SKM-1 (cell line): ENCODE measurements around the gene AGMAT.
A peak's percentile ranks its signal among the peaks of the same experiment; 100 is the strongest.
"Not testable (repeated sequence)": the region's sequence is repeated elsewhere in the genome, so short reads cannot be mapped to it uniquely, and the experiment has no call there.

Experiments used
- DNase-seq: peaks from one replicate; lab custom pipeline; 2025; ENCODE audit not compliant: unreplicated experiment; lab: John Stamatoyannopoulos, UW

AGMAT gene

DNA sequence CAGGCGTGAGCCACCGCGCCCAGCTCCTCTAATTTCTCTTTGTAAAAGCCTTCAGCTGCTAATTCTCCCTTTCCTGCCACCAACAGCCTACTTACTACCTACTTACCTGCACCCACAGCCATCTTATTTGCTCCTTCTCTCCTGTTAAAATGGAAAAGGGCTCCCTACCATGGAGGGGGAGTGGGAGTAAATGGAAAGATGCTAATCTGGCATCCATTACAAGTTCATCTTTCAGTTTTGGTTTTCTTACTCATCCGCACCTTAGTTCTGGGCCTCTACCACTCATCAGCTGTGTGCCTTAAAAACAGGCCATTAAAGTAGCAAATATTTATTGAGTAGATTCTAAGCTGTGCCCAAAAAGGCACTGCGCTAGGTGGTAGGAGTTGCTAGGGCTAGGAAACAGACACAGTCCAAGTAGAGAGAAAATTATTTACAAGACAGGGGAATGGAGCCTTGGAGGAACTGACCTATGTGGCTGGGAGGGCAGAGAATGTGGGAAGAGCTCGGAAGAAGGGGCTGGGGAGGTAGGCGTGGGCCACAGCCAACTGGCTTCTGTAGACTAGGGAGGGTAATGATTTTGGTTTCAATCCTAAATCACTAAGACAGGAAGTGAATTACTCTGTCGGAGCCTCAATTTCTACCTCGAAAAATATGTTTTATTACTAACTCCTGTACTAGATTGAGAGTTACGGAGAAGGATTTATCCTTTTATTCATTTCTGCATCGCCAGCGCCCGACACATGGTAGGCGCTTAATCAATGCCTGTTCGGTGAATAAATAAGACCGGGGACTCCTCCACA is 31.7 kb upstream of the AGMAT start:
- no peak for DNase-seq

DNA sequence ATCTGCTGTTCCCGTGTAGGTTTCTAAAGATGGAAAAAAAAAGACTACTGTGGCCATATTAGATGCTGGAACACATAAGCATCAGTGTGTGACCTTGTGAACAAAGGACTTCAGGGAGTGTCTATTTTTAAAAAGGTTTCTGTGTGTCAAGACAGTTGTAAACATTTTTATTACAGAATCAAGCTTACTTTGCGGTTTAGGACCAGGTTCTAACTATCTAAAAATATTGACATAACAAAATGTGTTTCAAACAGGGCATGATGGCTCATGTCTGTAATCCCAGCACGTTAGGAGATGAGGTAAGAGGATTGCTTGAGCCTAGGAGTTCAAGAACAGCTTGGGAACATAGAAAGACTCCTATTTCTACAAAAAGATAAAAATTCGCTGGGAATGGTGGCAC is 25.3 kb upstream of the AGMAT start:
- DNase-seq: no peak

DNA sequence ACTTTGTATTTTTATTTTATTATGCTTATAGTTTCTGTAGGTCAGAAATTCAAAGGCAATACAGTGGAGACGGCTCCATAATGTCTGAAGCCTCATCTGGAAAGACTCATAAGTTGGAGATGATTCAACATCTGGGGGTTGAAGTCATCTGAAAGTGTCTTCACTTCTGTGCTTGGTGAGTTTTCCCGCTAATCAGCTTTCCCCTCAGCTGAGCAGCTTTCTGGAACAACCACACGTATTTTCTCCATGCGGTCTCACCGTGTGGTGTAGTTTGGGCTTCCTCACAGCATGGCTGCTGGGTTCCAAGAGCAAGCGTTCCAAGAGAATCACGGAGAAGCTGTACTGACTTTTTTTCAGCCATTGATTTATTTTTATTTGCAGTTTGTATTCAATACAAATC is 24.8 kb upstream of the AGMAT start:
- no peak for DNase-seq

DNA sequence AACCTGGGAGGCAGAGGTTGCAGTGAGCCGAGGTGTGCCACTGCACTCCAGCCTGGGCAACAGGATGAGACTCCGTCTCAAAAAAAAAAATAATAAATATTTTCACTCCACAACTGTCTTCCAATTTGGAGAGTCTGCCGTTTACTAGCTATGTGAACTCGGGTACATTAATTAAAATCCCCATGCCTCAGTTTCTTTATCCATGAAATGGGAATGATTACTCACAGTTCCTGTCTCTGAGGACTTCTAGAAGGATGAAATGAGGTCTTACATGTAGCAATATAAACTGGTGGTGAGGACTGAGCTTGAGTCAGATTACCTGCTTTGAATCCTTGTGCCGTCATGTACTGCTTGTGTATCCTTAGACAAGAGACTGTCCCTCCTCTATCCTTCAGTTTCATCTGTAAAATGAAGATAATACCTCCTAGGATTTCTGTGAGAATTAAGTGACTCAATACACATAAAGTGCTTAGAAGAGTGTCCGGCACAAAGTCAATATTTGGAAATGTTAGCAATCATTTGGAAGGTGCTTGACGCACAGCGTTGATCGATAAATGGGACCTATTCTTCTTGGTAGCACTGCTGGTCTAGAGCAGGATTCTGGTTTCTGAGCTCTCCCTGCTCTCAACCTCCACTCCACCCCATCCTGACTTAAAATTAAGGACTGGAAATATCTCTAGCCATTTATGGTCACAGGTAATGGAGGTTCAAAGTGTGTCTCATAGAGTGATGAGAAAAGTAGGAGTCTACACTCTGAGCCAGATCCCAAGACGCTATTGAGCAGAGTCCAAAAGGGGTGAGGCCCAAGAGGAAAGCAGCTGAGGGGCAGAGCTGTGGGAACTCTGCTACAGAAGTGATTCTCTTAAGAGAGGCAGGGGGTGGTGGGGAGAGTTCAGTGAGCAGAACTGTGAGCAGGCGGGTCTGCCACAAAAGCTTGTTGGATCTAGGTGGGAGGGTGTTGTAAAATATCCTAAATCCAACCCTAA is 20.8 kb upstream of the AGMAT start:
- DNase-seq: no peak

DNA sequence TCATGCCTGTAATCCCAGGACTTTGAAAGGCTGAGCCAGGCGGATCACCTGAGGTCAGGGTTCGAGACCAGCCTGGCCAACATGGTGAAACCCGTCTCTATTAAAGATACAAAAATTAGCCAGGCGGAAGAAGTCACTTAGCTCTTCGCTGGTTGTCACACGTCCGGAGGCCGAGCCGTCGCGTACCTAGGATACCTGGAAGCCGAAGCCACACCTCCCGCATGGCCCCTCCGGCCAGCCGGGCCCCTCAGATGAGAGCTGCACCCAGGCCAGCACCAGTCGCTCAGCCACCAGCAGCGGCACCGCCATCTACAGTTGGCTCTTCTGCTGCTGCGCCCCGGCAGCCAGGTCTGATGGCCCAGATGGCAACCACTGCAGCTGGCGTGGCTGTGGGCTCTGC is 19.5 kb upstream of the AGMAT start:
- not testable (repeated sequence) for DNase-seq

DNA sequence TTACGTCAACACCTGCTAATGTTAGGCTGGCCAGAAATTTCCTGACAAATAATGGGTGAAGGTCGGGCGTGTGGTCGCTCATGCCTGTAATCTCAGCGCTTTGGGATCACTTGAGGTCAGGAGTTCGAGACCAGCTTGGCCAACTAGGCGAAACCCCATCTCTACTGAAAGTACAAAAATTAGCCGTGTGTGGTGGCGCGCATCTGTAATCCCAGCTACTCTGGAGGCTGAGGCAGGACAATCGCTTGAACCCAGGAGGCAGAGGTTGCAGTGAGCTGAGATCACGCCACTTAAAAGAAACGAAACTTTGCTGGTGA is 19.1 kb upstream of the AGMAT start:
- not testable (repeated sequence) for DNase-seq

DNA sequence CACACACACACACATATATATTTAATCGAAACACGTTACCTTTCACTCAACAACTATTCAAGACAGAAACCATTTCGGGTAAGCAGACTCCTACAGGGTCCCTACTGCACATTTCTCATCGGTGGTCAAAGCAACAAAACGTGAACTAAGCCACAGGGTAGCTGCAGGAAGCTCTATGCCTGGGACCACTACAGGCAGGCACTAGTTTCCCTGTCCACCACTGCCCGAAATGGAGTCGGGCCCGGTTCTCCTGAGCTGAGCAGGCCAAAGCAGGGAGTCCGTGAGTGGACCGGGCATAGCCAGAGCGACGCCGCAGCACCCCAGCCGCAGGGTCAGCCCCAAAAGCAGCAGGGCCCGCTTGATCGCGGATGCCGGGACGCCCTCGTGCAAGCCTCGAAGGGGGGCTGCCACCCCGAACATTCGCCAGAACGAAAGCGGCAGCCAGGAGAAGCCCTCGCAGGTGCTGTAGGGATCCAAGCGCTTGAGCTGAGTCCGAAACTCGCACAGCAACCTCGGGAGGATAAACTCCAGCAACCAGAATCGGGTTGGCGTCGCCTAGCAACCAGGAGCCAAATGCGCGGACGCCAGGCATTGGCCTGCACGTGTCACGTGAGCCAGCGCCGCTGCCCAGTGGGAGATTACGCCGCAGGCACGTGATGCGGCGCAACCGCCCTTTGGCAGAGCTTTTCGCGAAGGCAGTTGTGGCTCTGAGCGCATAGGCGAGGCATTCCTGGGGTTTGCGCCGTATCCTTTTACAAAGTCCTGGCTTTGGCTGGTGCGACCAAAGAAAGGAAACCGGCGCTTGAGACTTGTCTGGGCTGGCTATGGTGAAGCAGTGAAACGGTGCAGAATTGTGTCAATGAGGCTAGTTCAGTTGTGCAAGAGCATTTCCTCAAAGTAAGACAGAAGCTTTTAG is 18.5 kb upstream of the AGMAT start:
- peak; percentile 91 for DNase-seq

DNA sequence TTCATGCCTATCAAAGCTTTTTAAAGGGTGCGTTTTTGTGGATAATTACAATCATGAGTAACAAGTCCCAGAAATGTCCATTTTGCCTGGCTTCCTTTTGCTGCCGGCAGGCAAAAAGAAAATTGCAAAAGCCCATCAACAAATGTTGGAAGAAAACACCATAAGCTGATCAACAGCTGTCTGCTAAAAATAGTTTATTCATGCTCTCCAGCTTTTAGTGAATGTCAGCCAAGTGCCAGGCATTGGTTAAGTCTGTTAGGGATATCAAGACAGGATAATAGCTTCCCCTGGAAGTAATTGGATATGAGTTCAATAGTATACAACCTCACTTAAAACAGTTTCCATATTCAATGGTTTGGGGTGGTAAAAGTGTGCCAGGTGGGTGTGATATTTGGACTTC is 13.6 kb upstream of the AGMAT start:
- DNase-seq: no peak

DNA sequence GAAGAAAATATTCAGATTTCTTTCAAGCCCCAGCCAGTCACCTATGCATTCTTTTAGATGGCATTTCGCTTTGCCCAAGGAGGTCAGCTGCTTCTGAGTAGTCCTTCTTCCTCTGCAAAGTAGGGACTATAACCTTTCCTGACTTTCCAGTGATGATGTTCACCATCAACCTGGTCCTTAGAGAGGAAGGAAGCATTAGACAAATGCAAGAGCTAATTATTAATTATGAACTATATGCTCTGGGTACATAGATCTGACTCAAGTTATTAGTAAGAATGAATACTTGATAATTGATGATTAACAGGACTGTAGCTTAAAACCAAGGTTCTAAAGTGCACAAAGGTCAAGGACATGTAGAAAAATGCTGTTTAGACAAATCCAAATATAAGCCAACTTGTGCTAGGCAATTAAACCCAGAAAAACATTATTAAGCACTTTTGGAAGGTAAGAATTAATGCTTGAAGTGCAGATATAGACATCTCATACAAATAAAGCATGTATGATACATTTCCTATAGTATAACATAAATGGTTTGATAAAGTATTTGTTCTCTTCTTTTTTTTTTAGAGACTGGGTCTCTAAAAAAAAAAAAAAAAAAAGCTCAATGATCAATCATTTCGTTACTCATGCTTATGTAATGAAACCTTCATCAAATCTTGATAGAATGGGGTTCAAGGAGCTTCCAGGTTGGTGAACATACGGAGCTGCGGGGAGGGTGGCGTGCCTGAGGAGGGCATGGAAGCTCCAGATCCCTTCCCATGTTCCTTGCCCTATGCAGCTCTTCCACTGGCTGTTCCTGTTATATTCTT is 11.2 kb upstream of the AGMAT start:
- DNase-seq: no peak

DNA sequence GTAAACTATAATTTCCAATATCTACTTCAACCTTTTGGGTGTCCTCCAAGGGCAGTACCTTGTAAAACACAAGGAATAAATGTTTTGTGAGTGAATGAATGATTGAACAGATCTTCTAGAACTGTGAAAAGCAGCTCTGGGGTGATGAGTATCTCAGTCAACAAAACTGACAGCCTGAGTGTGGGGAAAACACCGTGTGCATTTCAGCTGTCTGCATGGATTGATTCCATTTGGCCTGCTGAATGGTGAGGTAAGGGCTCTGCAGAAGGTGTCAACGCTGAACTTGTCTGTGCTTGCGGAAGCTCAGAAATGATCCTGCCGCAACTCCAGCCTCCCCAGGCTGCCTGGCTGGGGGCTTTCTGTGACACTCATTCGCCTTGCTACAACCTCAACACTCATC is 7.4 kb upstream of the AGMAT start:
- no peak for DNase-seq

DNA sequence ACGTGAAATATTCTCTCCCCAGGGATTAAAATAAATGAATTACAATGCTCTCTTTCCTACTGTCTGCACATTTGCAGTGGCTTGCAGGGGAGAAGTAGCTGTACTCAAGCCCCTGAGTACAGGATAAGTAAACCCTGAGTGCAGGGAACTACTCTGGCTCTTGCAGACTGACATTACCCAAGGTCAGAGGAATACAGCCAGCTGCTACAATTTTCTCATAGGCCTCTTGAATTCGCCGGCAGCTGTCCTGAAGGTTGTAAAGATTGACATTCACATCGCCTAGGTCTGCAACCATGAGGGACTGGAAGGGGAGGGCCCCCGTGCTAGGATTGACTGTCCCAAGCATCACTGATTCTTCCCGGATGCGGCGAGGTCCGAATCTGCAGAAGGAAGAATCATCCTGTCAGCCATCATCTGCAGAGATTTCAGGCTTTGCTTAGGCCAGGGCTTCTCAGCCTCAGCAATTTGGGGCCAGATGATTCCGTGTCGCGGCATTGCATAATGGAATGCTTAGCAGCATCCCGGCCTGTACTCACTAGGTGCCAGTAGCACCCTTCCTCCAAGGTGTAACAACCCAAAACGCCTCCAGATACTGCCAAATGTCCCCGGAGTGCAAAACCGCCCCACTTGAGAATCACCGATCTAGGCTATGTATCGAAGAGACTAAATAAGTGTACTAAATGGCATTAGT is 1.7 kb downstream of the AGMAT start:
- no peak for DNase-seq

DNA sequence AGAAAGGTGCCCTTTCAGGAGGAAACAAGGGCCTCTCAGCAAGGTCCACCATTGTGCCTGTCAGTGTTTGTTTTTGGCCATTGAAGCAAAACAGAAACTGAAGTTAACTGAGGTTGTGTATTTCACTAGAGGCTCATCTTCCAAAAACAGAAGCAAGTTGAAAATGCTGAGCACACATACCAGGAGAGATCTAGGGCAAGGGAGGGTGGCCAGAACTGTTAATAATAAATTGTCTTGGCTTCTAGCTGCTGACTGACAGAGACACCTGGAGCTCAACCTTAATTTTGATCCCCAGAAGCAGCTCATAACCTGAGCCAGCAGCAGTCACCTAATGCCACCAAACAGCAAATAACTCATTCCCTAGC is 5.2 kb downstream of the AGMAT start:
- DNase-seq: no peak

DNA sequence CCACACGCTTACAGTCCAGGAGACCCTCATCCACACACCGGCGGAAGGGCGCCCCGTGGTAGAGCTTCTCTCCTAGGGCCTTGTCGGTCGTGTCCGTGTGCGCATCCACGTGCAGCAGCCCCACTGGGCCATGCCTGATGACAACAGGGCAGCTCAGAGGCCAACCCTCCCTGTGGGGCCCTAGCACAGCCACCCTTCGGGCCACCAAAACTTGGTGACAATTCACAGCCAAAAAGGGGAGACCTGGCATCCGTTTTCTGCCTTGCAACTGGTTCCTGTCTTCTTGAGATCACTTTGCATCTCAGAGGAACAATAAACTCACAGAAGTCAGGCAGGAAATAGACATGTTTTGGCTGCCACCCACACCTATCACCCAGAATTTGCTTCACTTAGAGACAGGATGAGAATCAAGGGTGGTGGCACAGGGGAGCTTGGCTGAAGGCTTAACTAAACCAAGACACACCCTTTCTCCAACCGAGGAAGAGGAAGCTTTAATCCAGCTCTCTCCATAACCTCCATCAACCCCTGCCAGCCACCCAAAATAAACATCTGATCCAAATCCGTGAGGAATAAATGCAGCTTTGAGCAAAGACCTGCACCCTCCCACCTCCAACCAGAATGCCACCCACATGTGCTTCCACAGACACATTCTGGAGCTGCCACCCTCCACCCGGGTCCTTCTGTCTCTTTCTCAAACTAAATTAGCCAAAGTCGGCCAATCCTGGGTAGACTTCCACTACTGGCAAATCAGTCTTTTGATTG is 5.7 kb downstream of the AGMAT start:
- no peak for DNase-seq

DNA sequence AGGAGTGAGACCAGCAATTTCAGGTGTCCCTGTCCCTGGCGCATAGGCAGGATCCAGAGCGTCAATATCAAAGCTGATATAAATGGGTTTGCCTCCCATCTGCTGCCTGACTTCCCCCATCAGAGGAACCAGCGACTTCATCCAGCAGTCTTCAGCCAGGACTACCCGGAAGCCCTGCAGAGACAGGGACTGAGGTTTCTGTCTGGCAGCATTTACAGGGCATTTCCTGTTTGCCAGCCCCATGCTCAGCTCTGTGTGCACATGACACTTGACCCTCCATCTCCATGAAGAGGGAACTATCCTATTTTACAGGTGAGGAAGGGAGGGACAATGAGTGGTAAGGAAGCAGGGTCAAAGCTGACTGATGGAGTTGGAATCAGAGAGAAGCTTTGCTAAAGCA is 7.2 kb downstream of the AGMAT start:
- DNase-seq: no peak

DNA sequence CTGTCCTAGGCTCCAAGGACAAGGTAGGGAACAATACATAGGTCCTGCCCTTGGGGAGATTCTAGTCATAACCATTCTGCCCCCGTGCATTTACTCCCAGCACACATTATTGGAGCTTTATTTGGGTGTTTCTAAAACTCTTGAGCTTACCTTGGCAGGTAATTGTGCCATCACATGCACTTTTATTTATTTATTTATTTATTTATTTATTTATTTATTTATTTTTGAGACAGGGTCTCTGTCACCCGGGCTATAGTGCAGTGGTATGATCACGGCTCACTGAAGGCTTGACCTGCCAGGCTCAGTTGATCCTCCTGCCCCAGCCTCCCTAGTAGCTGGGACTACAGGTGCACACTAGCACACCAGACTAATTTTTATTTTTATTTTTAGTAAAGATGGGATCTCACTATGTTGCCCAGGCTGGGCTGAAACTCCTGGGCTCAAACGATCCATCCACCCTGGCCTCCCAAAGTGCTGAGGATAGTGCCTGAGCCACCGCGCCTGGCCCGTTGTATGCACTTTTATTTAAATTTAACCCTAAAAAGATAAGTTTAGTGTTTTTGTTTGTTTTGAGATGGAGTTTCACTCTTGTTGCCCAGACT is 9.2 kb downstream of the AGMAT start:
- DNase-seq: no peak

DNA sequence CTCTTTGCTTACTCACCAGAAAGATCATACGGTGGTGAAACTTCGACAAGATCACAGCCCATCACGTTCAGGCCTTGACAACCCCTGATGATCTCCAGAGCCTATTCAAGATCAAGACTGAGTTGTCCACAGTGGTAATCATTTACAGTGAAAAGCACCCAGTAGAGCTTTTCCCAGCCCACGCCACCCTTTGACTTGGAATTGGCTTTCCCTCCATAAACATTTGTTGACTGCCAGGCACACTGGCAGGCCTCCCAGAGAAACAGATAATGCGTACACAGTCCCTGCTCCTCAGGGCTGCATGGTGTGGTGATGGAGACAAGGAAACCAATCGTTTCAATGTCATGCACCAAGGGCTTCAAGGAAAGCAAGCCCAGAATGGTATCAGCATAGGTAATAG is 10.1 kb downstream of the AGMAT start:
- no peak for DNase-seq

DNA sequence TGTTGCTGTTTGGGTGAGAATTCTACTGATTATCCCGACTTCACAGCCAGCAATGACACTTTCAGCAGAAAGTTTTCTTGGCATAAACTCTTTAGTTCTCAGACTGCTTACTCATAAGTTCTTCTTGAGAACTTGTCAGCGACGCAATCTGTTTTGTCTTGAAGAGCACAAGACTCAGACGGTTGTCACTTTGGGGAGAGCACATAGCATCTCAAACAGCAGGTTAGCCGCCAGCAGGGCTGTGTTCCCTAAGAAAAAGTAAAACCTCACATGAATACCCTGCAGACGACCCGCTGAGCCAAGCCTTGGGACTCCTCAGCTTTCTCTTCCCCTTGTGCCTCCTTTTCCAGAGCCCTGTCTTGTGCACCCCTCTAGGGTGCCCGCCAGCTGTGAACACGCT is 11.4 kb downstream of the AGMAT start:
- DNase-seq: no peak

DNA sequence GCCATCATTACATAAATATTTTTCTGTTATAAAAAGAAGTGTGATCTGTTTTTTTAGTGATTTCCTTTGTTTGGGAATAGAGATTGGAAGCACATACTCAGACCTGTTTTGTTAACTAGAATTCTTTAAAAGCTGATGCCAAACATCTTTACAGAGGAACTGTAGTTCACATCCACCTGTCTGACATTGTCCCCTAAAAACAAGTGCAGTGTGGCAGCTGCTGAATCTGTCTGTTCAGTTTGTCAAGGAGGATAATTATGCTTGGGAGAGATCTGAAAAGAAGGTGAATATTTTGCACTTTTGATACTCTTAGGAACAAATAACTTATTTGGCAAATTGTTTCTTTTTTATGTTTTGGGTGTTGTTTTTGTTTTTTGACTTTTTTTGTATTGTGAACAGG is 13.6 kb downstream of the AGMAT start:
- DNase-seq: no peak

DNA sequence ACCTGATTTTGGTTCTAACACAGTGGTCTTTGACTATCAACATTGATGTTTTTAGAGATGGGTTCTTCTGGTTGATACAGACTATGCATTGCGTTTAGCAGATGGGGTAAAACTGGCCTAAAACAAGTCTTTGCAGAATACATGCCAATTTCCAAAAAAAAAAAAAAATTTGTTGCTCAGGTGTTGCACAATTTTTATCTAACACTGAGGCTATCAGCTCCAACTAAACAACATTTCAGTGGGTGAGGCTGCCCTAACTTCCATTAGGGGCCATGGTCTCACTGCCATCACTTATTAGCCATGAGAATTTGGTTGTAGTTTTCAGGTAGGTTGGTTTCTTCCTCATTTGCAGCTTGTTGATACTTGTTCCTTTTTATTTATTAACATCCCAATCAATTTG is 14.0 kb downstream of the AGMAT start:
- no peak for DNase-seq
